Measurements from ENCODE around the gene COPE. TPM values are rescaled to one million over a fixed set of nuclear protein-coding genes. Genes with fewer than 3 reads are reported as not detected.

COPE gene
- polyA plus RNA-seq, 1 donor (not counting 4 experiments of a cell fraction or from before 2014, with no cell fraction given): 109 TPM

DNA sequence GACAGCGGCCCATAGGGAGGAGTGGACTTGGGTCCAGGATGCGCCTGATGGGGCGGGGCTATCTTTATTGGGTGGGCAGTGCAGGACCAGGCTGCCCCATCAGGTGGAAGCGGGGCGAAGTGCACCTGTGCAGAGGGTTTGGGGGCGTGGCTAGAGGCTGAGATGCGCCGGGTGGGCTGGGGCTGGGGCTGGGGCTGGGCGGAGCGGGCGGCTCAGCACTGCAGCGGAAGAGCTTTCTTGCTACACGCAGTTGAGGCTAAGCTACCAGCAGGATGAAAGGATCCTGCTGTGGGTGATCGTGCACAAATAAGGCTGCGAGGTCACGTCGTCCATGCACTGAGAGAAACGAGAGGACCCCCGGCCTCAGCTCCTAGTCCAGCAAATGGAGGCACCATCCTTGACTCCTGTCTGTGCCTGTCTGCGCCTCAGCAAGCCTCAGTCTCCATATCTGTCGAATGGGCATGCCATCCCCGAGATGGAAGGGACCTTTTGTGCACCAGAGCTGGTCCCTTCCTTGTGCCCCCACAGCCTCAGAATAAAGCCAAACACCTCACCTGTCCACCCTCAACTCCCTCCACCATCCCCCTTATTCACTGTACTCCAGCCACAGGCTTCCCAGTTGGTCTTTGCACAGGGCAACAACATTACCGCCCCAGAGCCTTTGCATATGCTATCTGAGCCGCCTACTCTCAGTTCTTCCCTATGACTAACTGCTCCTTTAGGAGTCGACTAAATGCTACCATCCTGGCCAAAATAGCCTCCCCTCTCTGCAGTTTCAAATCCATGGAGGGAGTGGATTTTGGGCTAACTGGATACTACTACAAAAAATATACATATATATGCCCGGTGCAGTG, 42.8 kb upstream of the COPE start:
- no peaks in the 10 kb centered on the region for H3K9me1 ChIP-seq (ENCODE audit: control insufficient read depth, extremely low read depth, insufficient read depth, low read length)
- no peak overlapping the region for H2AFZ ChIP-seq (ENCODE audit: control insufficient read depth, low read length)
- no peaks in the 10 kb centered on the region for H4K20me1 ChIP-seq (ENCODE audit: control insufficient read depth, extremely low read depth, insufficient read depth, low read length)
- H3K9me3 ChIP-seq (ENCODE audit: control insufficient read depth, low read depth, low read length): no peaks in the 10 kb centered on the region
- H3K9ac ChIP-seq (ENCODE audit: control insufficient read depth, extremely low read depth, insufficient read depth, low read length): no peak overlapping the region
- no peak overlapping the region for H3K27ac ChIP-seq (ENCODE audit: control insufficient read depth, insufficient read depth, low read length)
- dilution Hi-C loops (cut with MboI; ENCODE audit: extremely low pct_ligation_motif_present, low sequenced_read_pairs): no loop called here
- DNase-seq (ENCODE audit: low read depth, low spot score) (no peak), FAIRE-seq (no peak)
- TF ChIP-seq EZH2 (IDR thresholded peaks at IDR 0.05; ENCODE audit: low read length): no peak
- TF ChIP-seq CTCF (optimal IDR thresholded peaks at IDR 0.05 in 1 of 3, IDR thresholded peaks at IDR 0.05 in 1 of 3, conservative IDR thresholded peaks at IDR 0.05 in 1 of 3; ENCODE audit: extremely low read depth in 1 of 3, insufficient read depth in 2 of 3, low read length in 3 of 3): no peak
- no peaks in the 10 kb centered on the region for H3K4me1 ChIP-seq (ENCODE audit: control insufficient read depth, extremely low read depth, insufficient read depth, low read length)
- H3K36me3 ChIP-seq (ENCODE audit: control insufficient read depth in 2 of 2, extremely low read depth in 1 of 2, insufficient read depth in 2 of 2, low read length in 2 of 2): no peaks in the 10 kb centered on the region
- H3K4me3 ChIP-seq (ENCODE audit: control insufficient read depth in 2 of 3, extremely low read depth in 1 of 3, insufficient read depth in 2 of 3, low read depth in 1 of 3, low read length in 3 of 3): no peak overlapping the region
- H3K27me3 ChIP-seq (ENCODE audit: control insufficient read depth, extremely low read depth, insufficient read depth, low read length): peaks cover 5% of the 10 kb centered on the region
- H3K79me2 ChIP-seq (ENCODE audit: control insufficient read depth, insufficient read depth, low read length): no peaks in the 10 kb centered on the region
- no peak overlapping the region for H3K4me2 ChIP-seq (ENCODE audit: control insufficient read depth, extremely low read depth, insufficient read depth, low read depth, low read length)

- FAIRE-seq: no peak
- Histone ChIP-seq H3K4me2 (ENCODE audit: control insufficient read depth, extremely low read depth, insufficient read depth, low read depth, low read length) (no peak overlapping the region), H3K9me3 (ENCODE audit: control insufficient read depth, low read depth, low read length) (no peaks in the 10 kb centered on the region), H3K9me1 (ENCODE audit: control insufficient read depth, extremely low read depth, insufficient read depth, low read length) (no peaks in the 10 kb centered on the region), H2AFZ (ENCODE audit: control insufficient read depth, low read length) (no peak overlapping the region), H3K4me3 (ENCODE audit: control insufficient read depth in 2 of 3, extremely low read depth in 1 of 3, insufficient read depth in 2 of 3, low read depth in 1 of 3, low read length in 3 of 3) (no peak overlapping the region), H3K4me1 (ENCODE audit: control insufficient read depth, extremely low read depth, insufficient read depth, low read length) (no peaks in the 10 kb centered on the region), H3K36me3 (ENCODE audit: control insufficient read depth in 2 of 2, extremely low read depth in 1 of 2, insufficient read depth in 2 of 2, low read length in 2 of 2) (no peaks in the 10 kb centered on the region), H3K9ac (ENCODE audit: control insufficient read depth, extremely low read depth, insufficient read depth, low read length) (no peak overlapping the region), H3K79me2 (ENCODE audit: control insufficient read depth, insufficient read depth, low read length) (no peaks in the 10 kb centered on the region), H3K27me3 (ENCODE audit: control insufficient read depth, extremely low read depth, insufficient read depth, low read length) (peaks cover 5% of the 10 kb centered on the region), H4K20me1 (ENCODE audit: control insufficient read depth, extremely low read depth, insufficient read depth, low read length) (no peaks in the 10 kb centered on the region), H3K27ac (ENCODE audit: control insufficient read depth, insufficient read depth, low read length) (no peak overlapping the region)
- no peak for TF ChIP-seq EZH2 (IDR thresholded peaks at IDR 0.05; ENCODE audit: low read length)
- DNase-seq (ENCODE audit: low read depth, low spot score): no peak
- dilution Hi-C loops (cut with MboI; ENCODE audit: extremely low pct_ligation_motif_present, low sequenced_read_pairs): no loop called here
Observed at GRCh38 chr19:18960370-18960769, 41.2 kb upstream of the COPE start.
